HTR-8/SVneo (cell line): ENCODE data around the gene TRIM66.

Source experiments
- DNase-seq: peaks from one replicate; pipeline ENCODE4 v3.0.0; 2011; ENCODE audit warnings: low spot score, mixed read lengths; ENCODE audit not compliant: insufficient read length
- FAIRE-seq: peaks from 2 replicates; lab custom pipeline; 2011; peaks lifted over from hg19 to GRCh38; lab: Jason Lieb, UNC

The TRIM66 gene, protein sequence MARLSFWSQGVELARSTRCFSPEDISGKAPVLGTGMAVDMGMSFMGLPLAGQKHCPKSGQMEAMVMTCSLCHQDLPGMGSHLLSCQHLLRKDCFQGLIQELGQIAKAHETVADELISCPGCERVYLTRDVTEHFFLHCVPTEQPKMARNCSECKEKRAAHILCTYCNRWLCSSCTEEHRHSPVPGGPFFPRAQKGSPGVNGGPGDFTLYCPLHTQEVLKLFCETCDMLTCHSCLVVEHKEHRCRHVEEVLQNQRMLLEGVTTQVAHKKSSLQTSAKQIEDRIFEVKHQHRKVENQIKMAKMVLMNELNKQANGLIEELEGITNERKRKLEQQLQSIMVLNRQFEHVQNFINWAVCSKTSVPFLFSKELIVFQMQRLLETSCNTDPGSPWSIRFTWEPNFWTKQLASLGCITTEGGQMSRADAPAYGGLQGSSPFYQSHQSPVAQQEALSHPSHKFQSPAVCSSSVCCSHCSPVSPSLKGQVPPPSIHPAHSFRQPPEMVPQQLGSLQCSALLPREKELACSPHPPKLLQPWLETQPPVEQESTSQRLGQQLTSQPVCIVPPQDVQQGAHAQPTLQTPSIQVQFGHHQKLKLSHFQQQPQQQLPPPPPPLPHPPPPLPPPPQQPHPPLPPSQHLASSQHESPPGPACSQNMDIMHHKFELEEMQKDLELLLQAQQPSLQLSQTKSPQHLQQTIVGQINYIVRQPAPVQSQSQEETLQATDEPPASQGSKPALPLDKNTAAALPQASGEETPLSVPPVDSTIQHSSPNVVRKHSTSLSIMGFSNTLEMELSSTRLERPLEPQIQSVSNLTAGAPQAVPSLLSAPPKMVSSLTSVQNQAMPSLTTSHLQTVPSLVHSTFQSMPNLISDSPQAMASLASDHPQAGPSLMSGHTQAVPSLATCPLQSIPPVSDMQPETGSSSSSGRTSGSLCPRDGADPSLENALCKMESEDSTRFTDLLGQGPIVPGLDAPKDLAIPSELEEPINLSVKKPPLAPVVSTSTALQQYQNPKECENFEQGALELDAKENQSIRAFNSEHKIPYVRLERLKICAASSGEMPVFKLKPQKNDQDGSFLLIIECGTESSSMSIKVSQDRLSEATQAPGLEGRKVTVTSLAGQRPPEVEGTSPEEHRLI (N-terminal part only)

DNA sequence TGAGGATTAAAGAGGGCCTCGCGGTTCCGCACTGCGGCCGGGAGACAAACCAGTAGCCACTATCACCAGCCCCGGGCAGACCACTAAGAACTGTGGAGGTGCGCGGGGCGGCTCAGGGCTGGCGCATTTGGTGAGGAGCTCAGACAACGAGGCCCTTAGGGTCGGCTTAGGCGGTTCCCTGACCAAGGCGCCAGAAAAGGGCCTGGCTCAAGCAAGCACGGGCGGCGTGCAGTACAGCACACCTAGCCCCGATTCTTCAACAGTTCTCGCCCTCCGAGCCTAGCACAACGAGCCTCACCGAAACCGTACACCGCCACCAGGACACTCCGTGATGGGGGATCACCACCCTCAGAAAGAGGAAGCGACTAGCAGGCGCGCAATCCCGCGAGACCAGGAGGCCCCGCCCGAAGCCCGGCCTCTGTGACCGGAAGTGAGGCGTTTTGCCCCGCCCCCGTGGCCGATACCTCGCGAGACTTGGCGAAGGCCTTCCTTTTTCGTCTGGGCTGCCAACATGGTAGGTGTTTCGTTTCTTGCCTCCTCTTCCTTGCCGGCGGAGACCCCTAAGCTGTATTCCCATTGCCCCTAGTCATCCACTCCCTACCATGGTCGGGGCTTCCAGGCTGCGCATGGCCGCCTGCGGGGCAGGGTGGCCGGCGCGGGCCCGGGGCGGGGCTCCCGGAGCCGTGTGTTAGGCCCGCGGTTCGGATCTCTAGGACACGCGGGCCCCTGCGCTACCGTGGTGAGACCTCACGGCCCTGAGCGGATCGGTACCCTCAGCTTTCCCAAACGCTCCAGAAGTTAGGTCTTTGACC, at the start of gene TRIM66, which contains the start of gene RPL27A:
Gene TRIM66 (minus strand): TSS at position 363 of the 812 bp plus-strand sequence. CDS start 10,391 bp downstream, outside the sequence.
Gene RPL27A (plus strand): TSS at position 490 of the 812 bp plus-strand sequence. CDS start 22 bp downstream, at position 512.
- DNase-seq: peak; percentile 91
- peak; percentile 70 for FAIRE-seq

DNA sequence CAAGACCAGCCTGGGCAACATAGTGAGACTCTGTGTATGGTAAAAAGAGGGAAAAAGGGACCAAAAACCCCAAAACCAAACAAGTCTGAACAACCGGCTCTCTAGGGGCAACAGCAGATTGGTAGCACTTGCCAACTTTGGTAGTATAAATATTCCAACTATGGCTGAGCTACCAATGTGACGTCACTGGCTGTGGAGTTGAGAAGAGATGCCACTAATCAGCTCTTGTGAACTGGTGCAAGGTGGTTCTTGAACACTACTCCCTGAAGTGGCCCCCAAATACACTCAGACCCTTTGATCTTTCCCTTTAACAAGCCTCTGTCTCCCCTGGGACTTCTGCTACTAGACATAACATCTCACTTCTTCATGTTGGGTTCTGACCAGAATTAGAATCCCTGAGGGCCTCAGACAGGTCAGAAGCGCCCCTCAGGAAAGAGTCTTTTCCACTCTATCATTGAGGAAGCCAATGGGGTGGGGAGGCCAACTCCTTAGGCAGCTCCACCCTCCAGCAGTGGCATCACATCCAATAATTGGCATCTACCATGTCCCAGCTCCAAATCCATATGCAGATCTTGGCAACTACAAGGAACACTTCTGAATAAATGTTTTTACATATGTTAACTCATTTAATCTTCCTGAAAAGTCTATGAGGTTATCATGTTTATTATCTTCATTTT, 49.3 kb upstream of the TRIM66 start:
- DNase-seq: no peak
- FAIRE-seq: no peak

DNA sequence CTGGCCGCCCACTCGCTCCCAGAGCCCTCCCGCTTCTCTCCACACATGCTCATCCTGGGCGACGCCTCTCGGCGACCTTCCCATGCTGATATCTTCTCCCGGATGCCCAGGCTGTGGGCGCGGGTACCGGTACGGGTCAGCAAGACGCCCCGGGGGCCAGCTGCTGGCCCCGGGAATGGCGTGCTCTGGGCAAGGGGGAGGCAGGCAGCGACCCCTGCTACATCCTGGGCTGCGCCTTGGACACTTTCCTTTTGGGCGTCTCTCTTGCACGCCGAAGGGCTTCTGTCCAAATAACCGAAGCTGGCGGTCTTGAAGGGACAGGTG, 48.2 kb upstream of the TRIM66 start:
- FAIRE-seq: no peak
- no peak for DNase-seq

DNA sequence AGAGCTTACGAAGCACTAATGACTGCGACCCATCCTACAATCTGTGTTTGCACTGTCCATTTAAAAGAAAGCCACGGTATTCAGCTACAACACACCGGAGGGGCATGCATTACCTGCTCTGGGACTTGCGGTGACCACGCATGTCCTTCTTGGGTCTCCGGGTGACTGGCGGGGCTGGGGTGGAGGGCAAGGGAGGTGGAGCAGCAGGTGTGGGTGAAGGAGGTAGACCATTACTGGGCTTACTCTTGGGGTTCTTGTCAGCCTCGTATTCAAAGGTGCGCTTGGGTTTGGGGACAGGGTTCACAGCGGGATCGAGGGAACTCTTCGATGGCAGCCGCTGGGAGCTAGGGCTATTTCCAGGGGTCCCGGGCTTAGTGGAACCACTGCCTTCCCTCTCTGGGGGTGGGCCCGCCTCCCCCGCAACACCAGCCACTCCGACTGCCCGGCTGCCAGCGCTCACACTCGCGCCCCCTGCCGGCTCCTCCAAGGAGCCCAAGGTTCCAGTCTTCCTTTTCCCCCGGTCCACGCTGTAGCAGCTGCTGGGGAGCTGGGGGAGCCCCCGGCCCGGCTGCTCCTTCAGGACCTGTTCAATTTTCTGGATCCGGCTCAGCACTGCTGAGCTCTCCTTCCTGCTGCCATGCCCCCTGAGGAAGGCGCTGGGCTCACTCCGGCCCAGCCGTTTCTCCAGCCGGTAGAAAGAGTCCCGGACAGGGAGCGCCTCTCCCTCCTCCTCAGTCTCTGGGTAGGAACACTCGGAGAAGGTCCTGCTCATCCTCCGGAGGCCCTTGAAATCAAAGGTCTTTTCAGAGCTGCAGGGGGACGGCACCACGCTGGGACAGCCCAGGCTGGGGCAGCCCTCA, 47.6 kb upstream of the TRIM66 start:
- FAIRE-seq: peak; percentile 66
- DNase-seq: no peak

DNA sequence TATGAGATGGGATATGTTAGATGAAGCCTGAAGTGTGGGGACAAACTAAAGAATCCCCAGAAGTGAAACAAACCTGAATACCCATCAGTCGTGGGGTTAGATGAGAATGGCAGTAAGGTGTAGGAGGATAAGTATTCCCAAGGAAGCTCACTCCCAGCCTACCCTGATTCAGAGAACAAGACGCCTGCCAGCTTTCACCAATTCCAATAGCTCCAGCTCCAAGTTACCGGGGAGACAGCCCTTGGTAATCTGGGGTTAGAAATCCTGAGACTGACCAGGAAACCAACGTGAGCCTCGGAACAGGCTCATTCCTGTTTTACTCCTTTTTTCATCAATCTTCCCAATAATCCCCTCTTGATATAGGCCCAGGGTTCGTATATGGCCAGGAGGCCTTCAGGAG, 46.6 kb upstream of the TRIM66 start:
- DNase-seq (no peak), FAIRE-seq (no peak)

DNA sequence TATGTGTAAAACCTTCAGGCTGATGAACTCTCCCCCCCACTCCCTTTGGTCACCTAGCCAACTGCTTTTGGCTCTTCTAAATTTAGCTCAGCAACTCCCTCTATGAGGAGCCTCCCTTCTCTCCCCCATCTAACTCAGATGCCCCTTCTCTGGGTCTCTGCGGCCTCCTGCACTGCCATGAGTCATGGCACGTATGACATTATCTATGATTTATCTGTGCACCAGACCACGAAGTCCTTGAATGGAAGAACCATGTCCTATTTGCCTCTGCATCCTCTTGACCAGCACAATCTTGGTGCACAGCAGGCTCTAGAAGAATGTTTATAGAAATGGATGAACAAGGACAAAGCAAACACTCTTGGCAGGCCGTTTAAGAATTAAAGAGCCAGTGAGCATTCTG, 46.1 kb upstream of the TRIM66 start:
- DNase-seq (peak; percentile 43), FAIRE-seq (no peak)

DNA sequence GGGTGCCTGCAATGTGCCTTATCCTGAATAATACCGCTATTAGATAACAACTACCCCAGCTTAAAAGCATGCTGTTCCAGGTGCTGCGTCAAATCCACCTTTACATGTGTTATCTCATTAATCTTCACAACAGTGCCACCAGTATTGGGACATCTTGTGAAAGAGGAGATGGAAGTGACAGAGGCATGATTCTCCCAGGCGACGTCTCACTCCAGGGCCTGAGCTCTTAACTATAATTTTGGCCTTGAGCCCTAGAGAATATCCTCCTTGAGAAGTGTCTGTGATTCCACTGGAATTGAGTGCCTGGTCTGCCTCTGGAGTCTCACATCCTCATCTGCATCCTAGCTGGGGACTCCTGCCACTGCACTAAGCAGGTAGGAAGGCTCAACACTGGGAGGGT, 43.9 kb upstream of the TRIM66 start:
- FAIRE-seq: no peak
- no peak for DNase-seq

DNA sequence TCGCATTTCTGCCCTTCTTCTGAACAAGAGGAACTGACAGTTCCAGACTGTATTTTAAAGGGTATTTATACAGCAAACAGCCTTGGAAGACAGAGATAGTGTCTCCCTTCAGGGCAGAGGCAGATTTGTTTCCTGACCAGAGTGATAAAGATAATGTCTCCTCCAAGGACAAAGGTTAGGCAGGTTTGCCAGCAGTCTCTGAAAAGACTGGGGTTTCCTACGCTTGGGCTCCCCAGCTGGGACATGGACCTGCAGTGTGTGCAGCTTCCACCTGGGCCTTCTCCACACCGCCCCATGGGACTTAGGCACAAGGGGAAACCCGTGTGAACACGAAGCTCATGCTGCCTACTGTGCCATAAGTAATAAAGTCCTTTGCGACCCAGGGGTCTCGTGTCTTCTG, 42.2 kb upstream of the TRIM66 start:
- FAIRE-seq (no peak), DNase-seq (no peak)

DNA sequence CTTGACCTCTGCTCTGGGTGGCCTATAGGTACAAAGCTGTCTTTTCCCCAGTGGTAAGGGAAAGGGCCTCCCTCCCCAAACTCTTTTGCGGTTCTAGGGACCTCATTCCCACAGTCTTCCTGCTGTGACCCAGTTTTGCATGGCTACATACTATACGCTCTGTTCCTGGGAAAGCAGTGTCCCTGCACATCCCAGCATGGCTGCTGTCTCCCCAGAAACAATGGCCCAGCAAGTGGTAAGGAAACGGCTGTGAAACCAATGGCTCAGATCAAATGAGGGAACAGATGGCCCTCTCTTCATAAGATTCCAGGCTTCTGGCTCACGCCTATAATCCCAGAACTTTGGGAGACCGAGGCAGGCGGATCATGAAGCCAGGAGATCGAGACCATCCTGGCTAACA, 41.2 kb upstream of the TRIM66 start:
- no peak for DNase-seq
- no peak for FAIRE-seq

DNA sequence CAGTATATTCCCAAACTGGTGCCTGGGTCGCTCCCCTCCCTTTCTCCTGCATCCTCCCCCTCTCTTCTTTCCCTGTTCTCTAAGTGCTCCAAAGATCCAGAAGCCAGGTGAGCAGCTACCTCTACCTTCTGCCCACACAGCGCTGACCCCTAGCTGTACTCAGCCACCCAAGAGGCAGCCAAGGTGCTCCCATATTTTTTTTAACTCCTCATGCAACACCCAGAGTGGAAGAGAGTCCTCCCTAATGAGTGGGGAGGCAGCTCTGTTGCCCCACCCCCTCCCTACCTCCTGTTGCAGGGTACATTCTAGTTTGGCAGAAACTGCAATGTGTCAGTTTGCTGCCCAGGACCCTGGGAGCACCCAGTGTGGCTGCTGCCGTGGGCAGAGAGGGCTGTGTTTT, 40.3 kb upstream of the TRIM66 start:
- FAIRE-seq (no peak), DNase-seq (no peak)

DNA sequence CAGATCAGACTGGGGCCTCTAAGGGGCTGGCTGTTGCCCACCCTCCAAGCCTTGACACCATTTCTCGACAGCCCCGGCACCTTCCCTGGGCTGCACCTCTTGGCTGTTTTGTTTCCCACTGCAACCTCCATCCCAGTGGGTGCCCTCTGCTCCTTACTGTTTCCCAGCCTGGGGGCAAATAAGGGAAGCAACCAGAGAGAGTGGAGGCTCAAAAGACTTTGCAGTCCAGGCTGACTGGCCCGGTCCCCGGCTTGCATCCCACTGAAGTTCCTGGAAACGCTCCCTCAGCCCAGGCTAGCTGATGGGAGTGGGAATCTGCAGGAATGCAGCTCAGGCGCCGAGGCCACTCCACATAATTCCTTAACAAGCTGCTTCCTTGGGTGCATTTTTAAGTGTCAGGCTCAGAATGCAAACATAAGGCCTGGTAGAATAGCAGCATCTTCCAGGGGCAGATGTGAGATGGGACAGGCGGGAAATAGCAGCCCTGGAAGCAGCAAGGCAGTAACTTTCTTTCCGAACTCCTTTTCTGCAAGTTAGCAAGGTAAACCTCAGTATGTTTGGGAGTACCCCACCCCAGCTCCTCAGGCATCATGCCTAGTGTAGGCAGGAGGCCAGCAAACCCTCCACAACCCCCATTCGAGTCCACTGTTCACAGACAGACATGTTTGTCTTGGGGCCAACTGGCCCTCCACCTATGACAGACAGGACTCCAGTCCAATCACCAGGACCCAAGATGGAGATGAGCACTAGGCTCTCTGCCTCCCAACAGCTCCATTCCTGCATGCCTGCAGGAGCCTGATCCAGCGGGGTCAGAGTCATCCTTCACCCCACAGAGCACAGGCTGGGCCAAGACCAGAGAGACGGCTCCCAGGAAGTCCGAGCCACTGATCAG, 39.4 kb upstream of the TRIM66 start:
- DNase-seq (no peak), FAIRE-seq (no peak)

DNA sequence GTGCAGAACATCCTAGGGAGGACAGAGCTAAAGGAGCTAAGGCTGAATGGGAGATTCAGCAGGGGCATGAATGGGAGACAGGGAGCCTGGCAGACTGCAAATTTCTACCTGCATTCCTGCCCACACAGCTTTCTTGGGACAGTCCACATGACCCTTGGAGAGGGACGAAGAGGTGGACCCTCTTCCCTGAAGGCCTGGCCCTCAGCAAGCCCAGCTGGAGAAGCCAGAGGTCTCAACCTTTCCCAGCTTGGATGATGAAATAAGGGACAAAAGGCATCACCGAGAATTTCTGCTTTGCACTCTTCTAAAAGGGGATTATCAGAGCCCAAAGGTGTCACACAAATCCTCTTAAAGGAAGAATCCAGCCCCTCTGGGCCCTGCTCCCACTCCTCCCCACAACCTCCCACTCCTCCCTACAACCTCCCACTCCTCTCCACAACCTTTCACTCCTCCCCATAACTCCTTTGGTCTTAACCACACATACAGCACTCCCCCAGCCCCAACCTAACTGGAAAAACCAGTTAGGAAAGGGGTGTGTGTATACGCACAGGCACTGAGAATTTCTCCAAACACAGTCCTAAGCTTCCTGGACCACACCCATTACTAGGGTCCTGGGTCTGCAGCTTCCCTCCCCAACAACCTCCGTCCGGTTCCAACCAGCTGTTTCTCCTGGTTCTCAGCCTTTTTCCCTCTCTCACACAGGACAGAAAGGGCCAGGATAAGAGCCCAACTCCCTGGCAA, 38.6 kb upstream of the TRIM66 start:
- FAIRE-seq (no peak), DNase-seq (no peak)

DNA sequence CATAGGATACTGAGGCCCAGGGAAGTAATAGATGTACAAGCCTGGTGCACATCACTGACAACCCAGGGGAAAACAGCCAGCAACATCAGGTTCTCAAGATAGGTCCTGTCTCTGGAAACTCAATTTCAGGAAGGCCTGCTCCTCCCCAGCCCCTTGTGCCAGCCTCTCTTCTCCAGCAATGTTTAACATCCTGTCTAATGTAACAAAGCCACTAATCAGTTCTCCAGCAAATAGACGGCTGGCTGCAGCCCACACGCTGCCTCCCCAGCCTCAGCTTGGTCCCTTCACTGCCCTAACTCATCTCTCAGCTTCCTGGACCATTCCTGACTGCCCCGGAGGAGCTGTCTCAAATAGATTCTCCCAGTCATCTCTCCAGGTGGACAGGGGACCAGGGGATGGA, 37.9 kb upstream of the TRIM66 start:
- FAIRE-seq: no peak
- no peak for DNase-seq

DNA sequence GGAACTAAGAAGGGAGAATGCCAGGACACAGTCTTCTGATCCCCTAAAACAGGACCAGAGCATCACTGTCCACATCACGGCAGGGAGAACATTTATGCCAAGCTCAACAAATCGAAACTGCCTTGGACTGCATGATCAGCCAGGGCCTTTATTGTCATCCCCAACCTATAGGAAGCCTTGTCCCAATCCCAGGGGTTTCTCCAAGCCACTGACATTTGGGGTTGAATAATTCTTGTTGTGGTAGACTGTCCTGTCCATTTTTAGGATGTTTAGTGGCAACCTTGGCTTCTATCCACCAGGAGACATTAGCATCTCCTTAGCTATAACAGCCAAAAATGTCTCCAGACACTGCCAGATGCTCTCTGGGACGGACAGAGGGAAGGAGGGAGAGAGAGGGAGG, 37.3 kb upstream of the TRIM66 start:
- FAIRE-seq: no peak
- DNase-seq: no peak

DNA sequence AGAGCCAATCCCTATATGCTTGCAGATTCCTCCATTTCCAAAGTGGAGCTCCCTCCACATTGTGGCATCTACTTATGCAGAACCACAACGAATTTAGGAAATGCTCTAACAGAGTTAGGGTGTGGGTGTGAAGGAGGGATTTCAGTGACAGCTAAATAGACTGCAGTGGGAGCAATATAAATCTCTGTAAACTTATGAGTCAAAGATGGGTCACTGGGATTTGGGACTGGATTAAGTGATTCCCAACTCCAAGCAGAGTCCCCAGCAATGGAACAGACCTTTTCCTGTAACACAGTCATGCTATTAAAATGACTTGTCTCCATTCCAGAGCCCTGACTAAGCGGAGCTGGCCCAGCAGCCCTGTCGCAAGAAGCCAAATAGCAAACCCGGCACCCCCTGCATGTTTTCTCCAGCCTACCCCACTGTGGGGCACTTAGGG, 36.8 kb upstream of the TRIM66 start:
- DNase-seq (peak; percentile 79), FAIRE-seq (peak; percentile 89)

DNA sequence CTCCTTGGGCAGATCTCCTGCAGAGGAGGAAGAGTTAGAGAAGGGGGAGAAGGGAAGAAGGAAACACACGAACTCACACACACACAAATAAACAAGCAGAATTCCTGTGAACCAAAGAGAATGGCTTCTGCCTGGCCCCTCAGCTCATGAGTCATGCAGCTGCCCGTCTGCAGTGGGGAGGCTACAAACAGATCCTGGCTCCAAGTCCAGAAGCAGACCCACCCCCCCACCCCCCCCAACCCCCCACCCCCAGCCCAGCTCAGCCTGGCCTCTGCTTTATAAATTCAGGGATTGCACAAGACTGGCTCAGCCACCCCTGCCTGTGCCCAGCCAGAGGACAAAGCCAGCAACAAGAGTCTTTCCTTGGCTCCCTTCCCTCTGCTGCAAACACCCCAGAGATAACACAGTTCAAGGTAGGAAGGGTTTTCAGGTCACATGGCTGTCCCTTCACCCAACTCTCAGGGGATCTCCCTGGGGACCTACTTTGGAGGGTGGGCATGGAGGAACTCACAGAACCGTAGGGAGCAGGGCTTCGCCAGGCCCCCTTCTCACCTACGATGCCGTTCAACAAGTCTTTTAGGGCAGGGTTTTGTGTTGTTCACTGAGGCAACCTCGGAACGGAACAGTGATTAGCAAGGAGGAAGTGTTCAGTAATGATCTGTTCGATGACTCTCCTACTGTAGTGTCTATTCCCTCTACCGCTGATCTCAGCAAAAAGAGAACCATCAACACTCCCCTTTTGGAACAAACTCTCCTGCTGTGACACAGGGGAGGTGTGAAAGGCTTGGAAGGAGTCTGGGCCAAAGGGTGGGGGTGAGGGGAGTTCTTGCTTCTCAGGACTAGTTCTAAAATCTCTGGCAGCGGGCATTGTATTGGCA, 35.6 kb upstream of the TRIM66 start:
- DNase-seq (peak; percentile 79), FAIRE-seq (peak; percentile 67)
